HG02870 (cell line): Measurements from ENCODE around the gene NBPF9.
"Not testable (repeated sequence)": the region's sequence is repeated elsewhere in the genome, so short reads cannot be mapped to it uniquely, and the experiment has no call there.

Experiments
- ATAC-seq: cut with Tn5 transposase; IDR thresholded peaks from one replicate; pipeline ENCODE4 v1.9.1; 2021; ENCODE audit warnings: mild to moderate bottlenecking, moderate library complexity; ENCODE audit not compliant: unreplicated experiment

NBPF9 gene

DNA sequence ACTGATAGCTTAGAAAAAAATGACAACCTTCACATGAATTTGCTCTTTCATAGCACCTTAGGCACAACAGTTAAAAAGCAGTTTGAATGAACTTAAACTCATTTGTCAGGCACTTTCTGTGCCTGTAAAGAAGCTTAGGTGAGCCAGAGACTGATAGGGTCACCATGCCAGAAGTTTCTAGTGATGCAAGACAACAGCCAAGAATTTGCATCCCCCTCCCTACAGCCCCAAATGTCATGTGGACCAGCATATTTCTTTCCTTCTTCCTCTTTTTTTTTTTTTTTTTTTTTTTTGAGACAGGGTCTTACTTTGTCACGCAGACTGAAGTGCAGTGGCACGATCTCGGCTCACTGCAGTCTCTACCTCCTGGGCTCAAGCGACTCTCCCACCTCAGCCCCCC, 89.8 kb downstream of the NBPF9 start:
- not testable (repeated sequence) for ATAC-seq

DNA sequence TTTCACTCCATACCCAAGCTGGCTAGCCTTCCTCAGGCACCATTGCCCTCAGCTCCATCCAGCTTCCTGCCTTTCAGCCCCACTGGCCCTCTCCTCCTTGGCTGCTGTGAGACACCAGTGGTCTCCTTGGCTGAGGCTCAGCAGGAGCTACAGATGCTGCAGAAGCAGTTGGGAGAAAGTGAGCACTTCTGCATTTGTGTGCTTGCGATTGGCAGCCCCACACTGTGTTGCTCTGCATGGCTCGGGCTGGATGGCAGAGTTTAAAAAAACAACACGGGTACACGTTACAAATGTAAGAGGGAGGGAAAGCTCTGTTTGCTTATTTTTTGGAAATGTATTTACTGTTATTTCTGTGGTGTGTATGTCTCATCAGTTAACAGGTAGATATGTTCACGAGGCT, 90.8 kb downstream of the NBPF9 start:
- not testable (repeated sequence) for ATAC-seq

DNA sequence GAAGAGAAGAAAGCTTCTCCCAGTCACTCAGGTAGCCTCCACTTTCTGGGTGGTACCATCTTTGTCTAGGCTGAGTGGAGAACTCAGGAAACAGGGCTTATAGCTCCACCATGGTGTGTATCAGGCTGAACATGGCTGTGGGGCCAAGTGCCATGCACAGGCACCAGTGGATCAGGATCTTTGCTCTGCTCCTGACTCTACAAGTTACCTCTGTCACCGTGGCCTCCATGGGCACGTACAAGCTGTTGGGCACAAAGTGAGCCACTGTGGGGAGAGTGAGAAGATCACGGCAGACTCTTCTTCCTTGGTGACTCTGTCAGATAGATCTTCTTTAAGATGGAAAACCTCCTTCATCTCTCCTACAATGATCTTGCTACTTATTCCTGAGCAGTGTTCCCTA, 93.6 kb downstream of the NBPF9 start:
- ATAC-seq, result not testable (repeated sequence)

DNA sequence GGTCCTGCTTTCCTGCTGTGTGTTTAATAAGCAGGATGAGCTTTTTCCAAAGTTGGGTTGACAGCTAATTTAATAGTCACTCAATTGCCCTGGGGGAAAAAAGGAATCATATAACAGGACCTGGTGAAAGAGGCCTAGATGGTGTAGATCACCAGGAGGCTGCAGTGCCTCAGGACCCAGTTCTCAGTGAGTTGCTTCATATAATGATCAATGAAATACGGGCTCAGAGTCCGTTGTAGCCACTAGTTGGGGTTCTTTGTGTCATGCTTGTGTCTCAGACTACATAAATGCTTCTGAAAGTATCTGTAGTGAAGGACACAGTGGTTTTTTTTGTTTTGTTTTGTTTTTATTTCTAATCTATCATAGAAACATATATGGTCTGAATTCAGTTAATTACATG, 94.6 kb downstream of the NBPF9 start:
- not testable (repeated sequence) for ATAC-seq

DNA sequence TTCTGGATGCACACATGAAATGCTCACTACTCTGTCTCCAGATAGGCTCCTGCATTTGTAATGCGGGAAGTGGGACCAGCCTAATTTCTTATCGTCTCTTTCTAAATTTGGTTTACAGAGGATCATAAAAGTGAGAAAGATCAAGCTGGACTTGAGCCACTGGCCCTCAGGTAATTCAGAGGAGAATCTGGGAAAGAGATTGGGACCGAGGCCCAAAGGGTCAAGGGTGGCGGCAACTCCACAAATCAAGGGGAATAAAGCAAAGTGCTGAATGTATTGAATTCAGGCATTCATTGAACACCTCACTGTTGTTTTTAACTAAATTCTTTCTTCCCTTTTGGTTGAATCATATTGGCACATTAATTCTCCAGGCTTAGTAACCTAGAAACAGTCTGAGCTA, 95.0 kb downstream of the NBPF9 start:
- ATAC-seq, result not testable (repeated sequence)
